Loucy (cell line): ENCODE data around the gene MRPS26.
A peak's percentile ranks its signal among the peaks of the same experiment; 100 is the strongest.

Experiments
- H2AFZ ChIP-seq: fragments of 200-600 bp; sonication (generic); 2 replicates; pipeline ENCODE4 v1.6.0; 2016; ENCODE audit warnings: antibody characterized with exemption, mild to moderate bottlenecking, low read length, moderate library complexity
- H3F3A ChIP-seq: fragments of 200-600 bp; 2 replicates; pipeline ENCODE4 v1.6.0; 2016; ENCODE audit warnings: antibody characterized with exemption, low read depth, mild to moderate bottlenecking
- H3K27me3 ChIP-seq: fragments of 200-600 bp; sonication (generic); 2 replicates; pipeline ENCODE4 v1.6.1; 2014; ENCODE audit warnings: low read length, mild to moderate bottlenecking; ENCODE audit not compliant: insufficient read depth, poor library complexity, severe bottlenecking
- H3K36me3 ChIP-seq: fragments of 200-600 bp; sonication (generic); 2 replicates; pipeline ENCODE4 v1.6.1; 2016; ENCODE audit warnings: low read length; ENCODE audit not compliant: insufficient read depth
- H3K4me1 ChIP-seq: fragments of 200-600 bp; sonication (generic); 2 replicates; pipeline ENCODE4 v1.5.1; 2014; ENCODE audit warnings: low read length, mild to moderate bottlenecking; ENCODE audit not compliant: insufficient read depth, poor library complexity, severe bottlenecking
- H3K4me2 ChIP-seq: fragments of 200-600 bp; sonication (generic); 2 replicates; pipeline ENCODE4 v1.6.0; 2014; ENCODE audit warnings: antibody characterized with exemption, low read length, low read depth, mild to moderate bottlenecking; ENCODE audit not compliant: poor library complexity, severe bottlenecking
- H3K4me3 ChIP-seq: fragments of 200-600 bp; sonication (generic); 2 replicates; pipeline ENCODE4 v1.5.1; 2014; ENCODE audit warnings: low read length, mild to moderate bottlenecking, mixed read lengths; ENCODE audit not compliant: poor library complexity, severe bottlenecking
- H3K79me2 ChIP-seq: fragments of 200-600 bp; sonication (generic); 2 replicates; pipeline ENCODE4 v1.6.1; 2014; ENCODE audit warnings: low read length; ENCODE audit not compliant: insufficient read depth
- H3K9ac ChIP-seq: fragments of 200-600 bp; sonication (generic); 2 replicates; pipeline ENCODE4 v1.6.0; 2014; ENCODE audit warnings: mild to moderate bottlenecking, low read depth, low read length, moderate library complexity; ENCODE audit not compliant: poor library complexity, severe bottlenecking
- H3K9me2 ChIP-seq: fragments of 200-600 bp; sonication (generic); replicated peaks from 2 replicates; pipeline ENCODE4 v1.6.1; 2016; ENCODE audit warnings: low read depth, low read length, mixed read lengths
- H3K9me3 ChIP-seq: fragments of 200-600 bp; sonication (generic); 2 replicates; pipeline ENCODE4 v1.6.1; 2014; ENCODE audit warnings: mild to moderate bottlenecking, antibody characterized with exemption, low read length, low read depth; ENCODE audit not compliant: insufficient read depth
- H4K20me1 ChIP-seq: fragments of 200-600 bp; sonication (generic); 2 replicates; pipeline ENCODE4 v1.6.0; 2014; ENCODE audit warnings: antibody characterized with exemption, low read length, mild to moderate bottlenecking; ENCODE audit not compliant: insufficient read depth, poor library complexity, severe bottlenecking
- EZH2phosphoT487 ChIP-seq: fragments of 200-600 bp; IDR thresholded peaks from 2 replicates; pipeline ENCODE4 v1.6.1; 2018; ENCODE audit warnings: antibody characterized with exemption, mild to moderate bottlenecking, moderate library complexity, borderline replicate concordance
- TF ChIP-seq, protein P1 (sequence below): fragments of 200-600 bp; sonication (generic); conservative IDR thresholded peaks from 2 replicates; pipeline ENCODE4 v1.5.1; 2014; ENCODE audit warnings: mild to moderate bottlenecking, antibody characterized with exemption, low read length

MRPS26 gene

GRCh38 chr20:3068986-3069900, 23.4 kb downstream of the MRPS26 start:
- no peaks in the 10 kb centered on the region for H3F3A ChIP-seq
- peaks cover 8% of the 10 kb centered on the region for H4K20me1 ChIP-seq
- no peak for TF ChIP-seq EZH2phosphoT487
- TF ChIP-seq, protein P1, sequence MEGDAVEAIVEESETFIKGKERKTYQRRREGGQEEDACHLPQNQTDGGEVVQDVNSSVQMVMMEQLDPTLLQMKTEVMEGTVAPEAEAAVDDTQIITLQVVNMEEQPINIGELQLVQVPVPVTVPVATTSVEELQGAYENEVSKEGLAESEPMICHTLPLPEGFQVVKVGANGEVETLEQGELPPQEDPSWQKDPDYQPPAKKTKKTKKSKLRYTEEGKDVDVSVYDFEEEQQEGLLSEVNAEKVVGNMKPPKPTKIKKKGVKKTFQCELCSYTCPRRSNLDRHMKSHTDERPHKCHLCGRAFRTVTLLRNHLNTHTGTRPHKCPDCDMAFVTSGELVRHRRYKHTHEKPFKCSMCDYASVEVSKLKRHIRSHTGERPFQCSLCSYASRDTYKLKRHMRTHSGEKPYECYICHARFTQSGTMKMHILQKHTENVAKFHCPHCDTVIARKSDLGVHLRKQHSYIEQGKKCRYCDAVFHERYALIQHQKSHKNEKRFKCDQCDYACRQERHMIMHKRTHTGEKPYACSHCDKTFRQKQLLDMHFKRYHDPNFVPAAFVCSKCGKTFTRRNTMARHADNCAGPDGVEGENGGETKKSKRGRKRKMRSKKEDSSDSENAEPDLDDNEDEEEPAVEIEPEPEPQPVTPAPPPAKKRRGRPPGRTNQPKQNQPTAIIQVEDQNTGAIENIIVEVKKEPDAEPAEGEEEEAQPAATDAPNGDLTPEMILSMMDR, result peak; percentile 74
- H3K4me3 ChIP-seq, result no peak overlapping the region
- H2AFZ ChIP-seq, result no peak overlapping the region
- no peaks in the 10 kb centered on the region for H3K27me3 ChIP-seq
- peaks cover 16% of the 10 kb centered on the region; the same call in 1 of the 2 replicates for H3K79me2 ChIP-seq
- peaks cover 17% of the 10 kb centered on the region for H3K4me1 ChIP-seq
- no peak overlapping the region for H3K4me2 ChIP-seq
- no peaks in the 10 kb centered on the region for H3K36me3 ChIP-seq
- no peaks in the 10 kb centered on the region for H3K9me2 ChIP-seq
- no peaks in the 10 kb centered on the region for H3K9me3 ChIP-seq
- no peak overlapping the region for H3K9ac ChIP-seq

- TF ChIP-seq, protein P1, result no peak
- no peak for TF ChIP-seq EZH2phosphoT487
- peak overlapping the region; percentile 84 for H3K9ac ChIP-seq
- H4K20me1 ChIP-seq, result peaks cover 8% of the 10 kb centered on the region
- H2AFZ ChIP-seq, result no peak overlapping the region
- H3K9me3 ChIP-seq, result no peaks in the 10 kb centered on the region
- peak overlapping the region; percentile 89 for H3K4me2 ChIP-seq
- H3K27me3 ChIP-seq, result no peaks in the 10 kb centered on the region
- H3K4me3 ChIP-seq, result peak overlapping the region; percentile 82
- H3K9me2 ChIP-seq, result no peaks in the 10 kb centered on the region
- peaks cover 16% of the 10 kb centered on the region; the same call in 1 of the 2 replicates for H3K79me2 ChIP-seq
- H3F3A ChIP-seq, result no peaks in the 10 kb centered on the region
- no peaks in the 10 kb centered on the region for H3K36me3 ChIP-seq
- peaks cover 17% of the 10 kb centered on the region for H3K4me1 ChIP-seq
These were observed 24.9 kb downstream of the MRPS26 start for GRCh38 chr20:3070725-3071124.

- H2AFZ ChIP-seq, result peak overlapping the region; percentile 94; the same call in 1 of the 2 replicates
- peaks cover 17% of the 10 kb centered on the region for H3K4me1 ChIP-seq
- no peaks in the 10 kb centered on the region for H3K27me3 ChIP-seq
- H3K4me2 ChIP-seq, result peak overlapping the region; percentile 89
- H3K36me3 ChIP-seq, result no peaks in the 10 kb centered on the region
- H3K4me3 ChIP-seq, result peak overlapping the region; percentile 82
- no peaks in the 10 kb centered on the region for H3F3A ChIP-seq
- H3K9ac ChIP-seq, result peak overlapping the region; percentile 84
- TF ChIP-seq EZH2phosphoT487, result no peak
- TF ChIP-seq, protein P1, result no peak
- H3K79me2 ChIP-seq, result peaks cover 16% of the 10 kb centered on the region; the same call in 1 of the 2 replicates
- H3K9me2 ChIP-seq, result no peaks in the 10 kb centered on the region
- no peaks in the 10 kb centered on the region for H3K9me3 ChIP-seq
- peaks cover 8% of the 10 kb centered on the region for H4K20me1 ChIP-seq
These were observed 25.4 kb downstream of the MRPS26 start for GRCh38 chr20:3071266-3071609.
